ENCODE data around the gene C12orf75. TPM values are rescaled to one million over a fixed set of nuclear protein-coding genes. Genes with fewer than 3 reads are reported as not detected.

Gene C12orf75
- total and polyA plus RNA-seq, 10 of the 15 experiments (the other 5 are each of a cell fraction or from before 2014, with no cell fraction given), result 40.7 to 411 (median 159) TPM

GRCh38 chr12:105365231-105365630 lies 34.7 kb downstream of the C12orf75 start:
- no peaks in the 10 kb centered on the region for H3K4me1 ChIP-seq (ENCODE audit: control insufficient read depth, insufficient read depth, low read length)
- ChIA-PET RAD21 (ENCODE audit: unreplicated experiment) (interaction anchor here (2.2 kb wide), 1 partner anchor 44 kb away, joined by 7 read pairs; no protein-coding TSS in a partner anchor), POLR2A (no interaction called here), SMC1A (ENCODE audit: uncharacterized antibody, unreplicated experiment) (interaction anchor here (1.0 to 1.4 kb wide), 3 partner anchors 33 to 71 kb away, joined by 4 to 5 read pairs (median 4); no protein-coding TSS in a partner anchor), CTCF (no interaction called here)
- H4K20me1 ChIP-seq (ENCODE audit: control insufficient read depth, insufficient read depth), result no peaks in the 10 kb centered on the region
- in situ Hi-C loops (cut with MboI), result no loop called here
- TF ChIP-seq ZNF24 (IDR thresholded peaks at IDR 0.05) (no peak), ZBTB4 (CRISPR knock-in tag; IDR thresholded peaks at IDR 0.05) (no peak), SKIL (IDR thresholded peaks at IDR 0.05; ENCODE audit: low read depth, poor library complexity, severe bottlenecking) (no peak), CBFB (IDR thresholded peaks at IDR 0.05; ENCODE audit: low read depth) (no peak), STAT3 (IDR thresholded peaks at IDR 0.05; ENCODE audit: low read depth, low read length) (no peak)
- no peak overlapping the region for H3K4me2 ChIP-seq (ENCODE audit: control insufficient read depth, insufficient read depth)
- intact Hi-C loops (cut with micrococcal nuclease; ENCODE audit: unreplicated experiment), result no loop called here
- WGBS (ENCODE audit: insufficient coverage, insufficient replicate concordance, low lambda C conversion rate, missing lambda C conversion rate), result 84% methylated on average over 3 of the region's 3 CpGs
- ATAC-seq (no peak), DNase-seq (ENCODE audit: low read depth, low spot score) (no peak), FAIRE-seq (no peak)
- no peaks in the 10 kb centered on the region; the same call in 1 of the 2 replicates for H3K79me2 ChIP-seq (ENCODE audit: control insufficient read depth, insufficient read depth, low read length)
- H3K9me3 ChIP-seq (replicated peaks; ENCODE audit: control insufficient read depth, insufficient read depth, low read length), result no peaks in the 10 kb centered on the region
- H3K27me3 ChIP-seq (replicated peaks in 1 of 2; ENCODE audit: control insufficient read depth in 2 of 2, insufficient read depth in 2 of 2, low read length in 1 of 2), result no peaks in the 10 kb centered on the region
- H3K36me3 ChIP-seq (ENCODE audit: control insufficient read depth in 2 of 2, insufficient read depth in 2 of 2, low read length in 1 of 2), result peaks cover 0 to 2% of the 10 kb centered on the region in 2 experiments; a peak in 2 of 4 replicates
- no TSS peak for BruUV-seq (replicated peaks)
- H2AFZ ChIP-seq (ENCODE audit: control insufficient read depth, low read depth, low read length), result no peak overlapping the region
- no peak overlapping the region for H3K27ac ChIP-seq (ENCODE audit: control insufficient read depth, insufficient read depth)
- no peak overlapping the region for H3K9ac ChIP-seq (ENCODE audit: control insufficient read depth, insufficient read depth, low read length)
- no peak overlapping the region for H3K4me3 ChIP-seq
